HG02798 (cell line): ENCODE measurements around the gene CST8.
"Not testable (repeated sequence)": the region's sequence is repeated elsewhere in the genome, so short reads cannot be mapped to it uniquely, and the experiment has no call there.

Experiments
- ATAC-seq: cut with Tn5 transposase; IDR thresholded peaks from one replicate; pipeline ENCODE4 v1.9.1; 2021; ENCODE audit warnings: mild to moderate bottlenecking; ENCODE audit not compliant: unreplicated experiment, poor library complexity

Gene CST8

DNA sequence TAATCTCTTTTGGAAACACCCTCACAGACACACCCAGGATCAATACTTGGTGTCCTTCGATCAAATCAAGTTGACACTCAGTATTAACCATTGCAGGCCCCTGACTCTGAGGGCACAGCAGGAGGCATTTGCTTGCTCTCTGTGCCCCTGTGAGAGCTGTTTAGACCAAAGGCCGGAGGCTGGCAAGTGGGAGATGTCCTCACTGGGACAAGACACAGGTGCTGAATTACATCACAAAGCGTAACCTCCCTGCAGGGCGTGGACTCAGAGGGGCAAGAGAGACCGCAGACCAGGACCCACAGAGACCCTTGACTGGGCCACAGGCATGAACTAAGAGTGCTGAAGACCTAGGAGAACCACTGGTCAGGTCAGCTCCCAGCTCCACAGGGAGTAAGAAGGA lies at the start of gene CST8:
TSS of gene CST8 (plus strand) at position 301 of the 400 bp plus-strand sequence. CDS start 551 bp downstream, outside the sequence.
- no peak for ATAC-seq

DNA sequence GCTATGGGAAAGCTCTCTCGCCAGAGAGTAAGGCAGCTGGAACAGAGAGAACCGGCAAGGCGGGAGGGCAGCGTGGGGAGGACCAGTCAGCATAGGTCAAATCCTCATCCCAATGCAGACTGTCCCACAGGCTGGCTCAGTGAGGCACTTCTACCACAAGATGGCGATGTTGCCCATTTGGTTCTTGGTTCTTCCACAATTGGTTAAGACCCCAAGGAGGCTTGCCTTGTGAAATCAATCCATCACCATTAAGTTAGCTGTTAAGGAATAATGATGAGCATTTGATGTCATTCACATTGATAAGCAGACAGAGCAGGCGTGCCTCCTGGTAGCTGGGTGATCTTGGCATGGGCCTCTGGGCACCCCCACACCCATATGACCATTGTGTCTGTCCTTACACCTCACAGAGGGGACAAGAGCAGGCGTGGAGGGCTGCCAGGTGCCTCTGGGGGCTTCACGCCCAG lies 49.0 kb upstream of the CST8 start:
- ATAC-seq = peak; percentile 74

DNA sequence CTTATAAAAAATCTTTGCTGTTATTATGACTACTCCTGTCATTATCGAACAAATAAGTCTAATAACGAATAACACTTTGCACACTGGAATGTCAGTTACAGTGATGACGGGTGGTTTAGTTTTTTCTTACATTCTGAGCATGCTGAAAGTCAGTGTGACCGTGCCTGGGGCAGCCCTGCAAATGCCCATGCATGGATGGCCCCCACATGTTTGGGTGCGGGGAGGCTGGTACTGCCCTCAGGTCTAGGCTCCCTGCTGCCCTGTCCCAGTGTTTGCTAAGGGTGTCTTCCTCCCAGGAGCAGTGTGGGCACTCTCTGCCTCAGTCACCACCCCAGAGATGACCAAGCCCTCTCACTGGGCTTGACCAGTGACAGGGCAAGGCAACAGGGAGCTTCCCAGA lies 48.5 kb upstream of the CST8 start:
- no peak for ATAC-seq

DNA sequence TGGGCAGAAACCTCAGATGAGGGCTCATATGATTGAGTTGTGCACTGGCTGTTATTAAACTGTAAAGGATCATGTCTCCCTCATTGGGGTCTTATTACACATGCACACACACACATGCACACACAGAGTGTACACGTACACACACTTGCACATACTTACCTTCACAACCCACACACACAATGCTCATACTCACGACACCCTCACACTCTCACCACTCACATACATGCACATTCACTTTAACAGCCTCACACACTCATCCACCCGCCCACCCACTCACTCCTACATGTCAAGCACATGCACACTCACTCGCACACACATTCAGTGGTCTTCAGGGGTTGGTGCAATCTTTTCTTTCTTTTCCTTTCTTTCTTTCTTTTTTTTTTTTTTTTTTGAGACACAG lies 46.1 kb upstream of the CST8 start:
- no peak for ATAC-seq

DNA sequence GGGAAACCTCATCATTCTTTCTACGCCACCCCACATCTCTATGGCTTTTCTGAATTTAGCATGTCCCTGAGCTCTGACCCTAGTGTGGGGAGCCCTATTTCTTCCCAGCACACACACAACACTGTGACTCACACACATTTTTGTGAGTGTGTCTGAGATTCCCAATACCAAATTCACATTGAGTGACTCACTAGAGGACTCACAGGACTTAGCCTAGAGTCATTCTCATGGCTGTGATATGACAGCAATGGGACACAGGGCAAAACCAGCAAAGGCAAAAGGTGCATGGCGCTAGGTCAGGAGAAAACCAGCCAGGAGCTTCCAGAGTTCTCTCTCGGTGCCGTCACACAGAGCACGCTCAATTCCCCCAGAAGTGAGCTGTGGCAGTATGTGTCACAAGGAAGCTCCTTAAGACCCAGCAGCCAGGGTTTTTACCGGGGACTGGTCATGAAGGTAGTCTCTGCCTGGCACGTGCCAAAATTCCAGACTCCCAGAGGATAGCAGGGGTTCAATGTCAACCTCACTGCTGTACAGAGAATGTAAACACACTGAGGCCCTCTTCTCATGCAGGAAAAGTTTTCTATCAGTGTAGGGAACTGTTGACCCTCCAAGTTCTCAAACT lies 45.2 kb upstream of the CST8 start:
- ATAC-seq = no peak

- ATAC-seq = peak; percentile 53
These were observed 44.4 kb upstream of the CST8 start for GRCh38 chr20:23446505-23446904.

- no peak for ATAC-seq
These were observed 42.8 kb upstream of the CST8 start for GRCh38 chr20:23448167-23448566.

GRCh38 chr20:23449421-23449820 lies 41.5 kb upstream of the CST8 start:
- ATAC-seq = no peak

DNA sequence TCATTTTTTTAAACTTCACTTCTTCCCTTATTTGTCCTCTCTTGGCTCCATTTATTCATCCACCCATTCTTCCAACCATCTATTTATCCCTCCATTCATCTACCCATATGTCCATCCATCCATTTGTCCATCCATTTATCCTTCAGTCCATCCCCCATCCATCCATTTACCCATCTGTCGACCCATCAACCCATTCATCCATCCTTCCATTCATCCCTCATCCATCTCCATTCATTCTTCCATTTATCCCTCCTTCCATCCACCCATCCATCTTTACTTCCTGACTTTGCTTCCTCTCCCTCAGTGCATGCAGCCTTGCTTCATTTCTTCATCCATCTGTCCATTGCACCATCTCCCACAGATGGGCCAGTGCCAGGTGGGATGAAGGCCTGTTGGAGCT lies 40.0 kb upstream of the CST8 start:
- no peak for ATAC-seq

GRCh38 chr20:23451956-23452487 lies 38.9 kb upstream of the CST8 start:
- ATAC-seq = no peak

DNA sequence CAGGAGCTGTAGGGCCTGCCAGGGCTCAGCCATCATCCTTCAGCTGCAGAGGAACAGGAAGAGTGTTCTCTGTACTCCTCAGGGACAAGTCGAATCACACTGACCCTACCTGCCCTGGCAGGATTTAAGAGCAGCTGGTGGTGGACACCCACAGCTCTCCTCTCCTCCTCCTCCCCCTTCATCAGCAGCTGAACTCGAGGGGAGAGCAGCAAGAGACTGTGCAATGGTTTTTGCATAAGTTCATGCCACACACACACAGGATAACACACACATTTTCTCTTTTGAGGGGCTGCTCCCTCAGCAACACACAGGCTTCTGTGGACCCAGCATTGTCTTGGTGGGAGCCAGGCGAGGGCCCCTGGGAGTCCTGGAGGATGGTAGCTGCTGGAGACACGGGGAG lies 38.1 kb upstream of the CST8 start, which contains the start of gene CST11:
TSS of gene CST11 (minus strand) at position 101 of the 400 bp plus-strand sequence. CDS start at position 36, 65 bp downstream.
- ATAC-seq = no peak

DNA sequence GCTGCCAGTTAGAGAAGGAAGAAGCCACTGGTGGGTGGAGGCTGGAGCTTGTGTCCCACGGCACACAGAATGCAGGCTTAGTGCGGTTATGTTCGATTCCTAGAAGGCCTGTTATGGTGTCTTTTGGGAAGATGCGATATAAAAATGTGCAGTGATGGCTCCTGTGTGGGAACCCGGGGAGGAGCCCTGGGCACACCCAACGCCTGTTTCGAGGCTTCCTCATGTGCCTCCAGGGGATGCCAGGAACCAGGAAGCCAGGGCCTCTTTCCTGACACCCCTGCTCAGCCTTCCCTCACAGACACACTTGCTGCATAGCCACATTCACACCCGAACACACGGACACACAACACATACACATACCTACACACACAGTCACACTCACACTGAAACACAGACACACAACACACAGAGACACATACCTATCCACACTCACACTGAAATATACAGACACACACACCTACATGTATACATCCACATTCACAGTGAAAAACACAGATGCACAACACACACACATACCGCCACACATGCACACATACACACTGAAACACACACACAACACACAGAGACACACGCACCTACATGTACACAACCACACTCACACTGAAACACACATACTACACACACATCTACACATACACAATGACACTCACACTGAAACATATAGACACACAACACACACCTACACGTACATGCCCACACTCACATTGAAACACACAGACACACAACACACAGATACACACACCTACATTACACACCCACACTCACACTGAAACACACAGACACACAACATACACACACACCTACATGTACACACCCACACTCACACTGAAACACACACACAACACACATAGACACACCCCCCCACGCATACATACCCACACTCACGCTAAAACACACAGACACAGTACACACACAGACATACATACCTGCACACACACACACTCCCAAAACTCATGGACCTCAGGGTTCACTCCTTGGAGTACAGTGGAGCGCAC lies 37.1 kb upstream of the CST8 start:
- no peak for ATAC-seq

DNA sequence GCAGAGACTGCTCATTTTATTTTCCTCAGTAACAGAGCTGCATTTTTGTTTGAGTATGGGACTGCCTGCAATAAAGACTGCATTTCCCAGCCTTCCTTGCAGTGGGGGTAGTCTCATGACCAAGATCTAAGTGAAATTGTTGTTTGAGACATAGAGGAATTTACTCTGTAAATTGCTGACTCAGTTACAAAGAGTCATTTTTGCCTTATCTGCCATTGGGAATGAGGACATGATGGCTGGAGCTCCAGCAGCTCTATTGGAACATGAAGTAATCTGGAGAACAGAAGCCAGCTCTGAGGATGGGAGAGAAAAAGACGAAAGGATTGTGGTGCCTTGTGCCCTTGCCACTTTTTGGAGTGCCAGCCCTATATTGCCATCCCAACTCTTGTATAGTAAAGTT lies 36.1 kb upstream of the CST8 start:
- ATAC-seq = no peak

DNA sequence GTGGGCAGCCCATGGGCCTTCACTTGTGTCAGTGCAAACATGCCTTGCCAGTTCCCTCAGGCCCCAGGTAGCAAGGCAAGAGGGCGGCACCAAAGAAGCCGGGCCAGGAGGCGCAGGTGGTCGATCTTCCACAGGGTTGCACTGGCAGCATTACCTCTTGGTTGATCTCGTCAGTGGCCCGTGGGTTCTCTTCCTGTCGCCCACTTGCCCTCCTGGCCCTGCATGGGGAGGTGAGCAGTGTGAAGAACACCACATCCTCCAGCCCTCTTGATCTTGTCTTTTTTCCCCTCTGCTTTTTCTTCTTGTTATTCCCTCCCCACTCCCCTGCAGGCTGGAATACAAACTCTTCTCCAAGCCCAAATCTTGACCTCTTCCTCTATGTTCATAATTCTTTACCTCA lies 35.3 kb upstream of the CST8 start:
- ATAC-seq = no peak

DNA sequence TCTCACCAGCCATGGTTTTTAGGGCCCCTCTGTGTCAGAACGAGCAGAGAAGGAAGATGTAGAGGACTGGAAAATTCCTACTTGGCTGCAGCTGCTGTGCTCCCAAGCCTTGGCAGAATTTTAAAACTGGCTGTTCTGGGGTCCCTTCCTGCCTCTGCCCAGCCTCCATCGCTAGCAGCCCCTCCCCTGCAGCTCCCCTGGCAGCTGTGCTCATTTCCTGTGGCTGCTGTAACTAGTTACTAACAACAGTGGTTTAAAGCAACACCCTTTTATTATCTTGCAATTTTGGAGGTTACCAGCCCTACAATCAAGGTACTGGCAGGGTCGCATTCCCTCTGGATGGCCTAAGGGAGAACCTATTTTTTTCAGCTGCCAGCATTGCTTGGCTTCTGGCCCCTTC lies 34.5 kb upstream of the CST8 start:
- no peak for ATAC-seq

GRCh38 chr20:23456873-23457272 lies 34.0 kb upstream of the CST8 start:
- ATAC-seq = no peak

DNA sequence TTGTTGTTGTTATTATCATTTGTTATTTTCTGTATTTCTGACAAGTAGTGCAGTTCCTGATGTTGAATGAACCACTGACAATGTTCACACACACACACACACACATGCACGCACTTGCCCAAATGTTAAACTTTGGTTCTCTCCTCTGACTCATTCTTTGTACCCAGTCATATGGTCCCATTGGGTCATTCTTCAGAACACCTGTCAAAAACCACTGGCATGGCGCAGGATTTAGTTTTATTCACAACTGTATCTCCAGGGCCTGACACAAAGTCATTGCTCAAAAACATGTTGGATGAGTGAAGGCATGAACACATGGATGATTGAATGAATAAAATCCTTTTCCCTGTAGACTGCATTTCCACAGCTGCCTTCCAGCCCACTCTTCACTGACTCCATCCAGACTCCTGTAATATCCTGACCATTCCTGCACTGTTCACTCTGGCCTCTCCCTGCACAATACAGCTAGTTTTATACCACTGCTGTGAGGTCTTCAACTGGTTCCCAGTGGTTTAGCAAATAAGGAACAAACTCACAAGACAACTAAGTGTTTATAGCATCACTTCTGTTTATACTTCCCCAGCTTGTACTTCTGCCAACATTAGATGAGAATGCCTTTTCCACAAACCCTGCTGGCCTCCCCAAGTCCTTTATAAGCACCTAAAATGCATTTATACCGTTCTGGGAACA lies 31.3 kb upstream of the CST8 start:
- no peak for ATAC-seq

DNA sequence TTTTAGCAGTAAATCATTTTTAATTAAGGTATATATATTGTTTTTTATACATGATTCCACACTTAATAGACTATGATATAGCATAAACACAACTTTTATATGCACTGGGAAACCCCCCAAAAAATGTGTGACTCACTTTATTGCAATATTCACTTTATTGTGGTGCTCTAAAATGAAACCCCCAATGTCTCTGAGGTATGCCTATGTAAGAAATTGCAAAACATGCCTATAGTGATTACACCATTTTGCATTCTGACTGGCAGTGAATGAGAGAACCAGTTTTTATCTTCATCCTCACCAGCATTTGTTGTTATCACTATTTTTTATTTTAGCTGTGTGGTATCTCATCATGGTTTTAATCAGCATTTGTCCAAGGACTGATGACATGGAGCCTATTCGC lies 29.7 kb upstream of the CST8 start:
- no peak for ATAC-seq

- ATAC-seq = not testable (repeated sequence)
These were observed 24.0 kb upstream of the CST8 start for GRCh38 chr20:23466961-23467360.

GRCh38 chr20:23472306-23472705 lies 18.6 kb upstream of the CST8 start:
- not testable (repeated sequence) for ATAC-seq
